Anterior cingulate cortex (tissue), 58 donors: ENCODE measurements around the gene SFXN2.
"Not testable (repeated sequence)": the region's sequence is repeated elsewhere in the genome, so short reads cannot be mapped to it uniquely, and the experiment has no call there.

ENCODE experiments used
- DNase-seq, 58 donors: peaks; one replicate each; lab custom pipeline; 2025; lab: John Stamatoyannopoulos, UW

The SFXN2 gene

GRCh38 chr10:102714621-102715455 lies at the start of gene SFXN2:
TSS of gene SFXN2 (plus strand) at chr10:102714636. CDS start at chr10:102726637, 12,001 bp downstream.
- peak in 15 of 58 donors; percentile 11 to 60 (median 43) for DNase-seq

- DNase-seq, result no peak
These were observed 48.4 kb upstream of the SFXN2 start for GRCh38 chr10:102665904-102666509.

GRCh38 chr10:102667411-102667810 lies 47.0 kb upstream of the SFXN2 start:
- not testable (repeated sequence) for DNase-seq

GRCh38 chr10:102668326-102669107 lies 45.9 kb upstream of the SFXN2 start:
- peak in 27 of 58 donors; percentile 19 to 83 (median 55) for DNase-seq

- DNase-seq, result peak in 11 of 58 donors; percentile 28 to 75 (median 33)
These were observed 45.0 kb upstream of the SFXN2 start for GRCh38 chr10:102669206-102670064.

- DNase-seq, result no peak
These were observed 44.3 kb upstream of the SFXN2 start for GRCh38 chr10:102670065-102670670.

GRCh38 chr10:102670871-102671434 lies 43.5 kb upstream of the SFXN2 start:
- no peak for DNase-seq

GRCh38 chr10:102673236-102673818 lies 41.1 kb upstream of the SFXN2 start:
- no peak for DNase-seq

GRCh38 chr10:102673819-102674511 lies 40.5 kb upstream of the SFXN2 start:
- peak in 44 of 58 donors; percentile 25 to 85 (median 52) for DNase-seq

- DNase-seq, result peak in 1 of 58 donors; percentile 56
These were observed 39.9 kb upstream of the SFXN2 start for GRCh38 chr10:102674566-102674965.

GRCh38 chr10:102675011-102675665 lies 39.3 kb upstream of the SFXN2 start:
- DNase-seq, result no peak

- DNase-seq, result peak in 10 of 58 donors; percentile 18 to 61 (median 30)
These were observed 38.5 kb upstream of the SFXN2 start for GRCh38 chr10:102675666-102676533.

- DNase-seq, result no peak
These were observed 37.7 kb upstream of the SFXN2 start for GRCh38 chr10:102676534-102677315.

- no peak for DNase-seq
These were observed 36.9 kb upstream of the SFXN2 start for GRCh38 chr10:102677331-102678067.

GRCh38 chr10:102678068-102678400 lies 36.4 kb upstream of the SFXN2 start:
- no peak for DNase-seq
